GM12873 (cell line): ENCODE results near the gene NT5DC4.

Source experiments
- TF ChIP-seq, protein P1 (sequence below): IDR thresholded peaks from 2 replicates; pipeline ENCODE4 v1.5.1; 2012; ENCODE audit warnings: low read depth, mild to moderate bottlenecking, moderate library complexity, low read length, control low read depth; ENCODE audit not compliant: insufficient read depth; ENCODE audit errors: missing control alignments

Gene NT5DC4

GRCh38 chr2:112710956-112711750, 9.7 kb upstream of the NT5DC4 start:
- TF ChIP-seq, protein P1, sequence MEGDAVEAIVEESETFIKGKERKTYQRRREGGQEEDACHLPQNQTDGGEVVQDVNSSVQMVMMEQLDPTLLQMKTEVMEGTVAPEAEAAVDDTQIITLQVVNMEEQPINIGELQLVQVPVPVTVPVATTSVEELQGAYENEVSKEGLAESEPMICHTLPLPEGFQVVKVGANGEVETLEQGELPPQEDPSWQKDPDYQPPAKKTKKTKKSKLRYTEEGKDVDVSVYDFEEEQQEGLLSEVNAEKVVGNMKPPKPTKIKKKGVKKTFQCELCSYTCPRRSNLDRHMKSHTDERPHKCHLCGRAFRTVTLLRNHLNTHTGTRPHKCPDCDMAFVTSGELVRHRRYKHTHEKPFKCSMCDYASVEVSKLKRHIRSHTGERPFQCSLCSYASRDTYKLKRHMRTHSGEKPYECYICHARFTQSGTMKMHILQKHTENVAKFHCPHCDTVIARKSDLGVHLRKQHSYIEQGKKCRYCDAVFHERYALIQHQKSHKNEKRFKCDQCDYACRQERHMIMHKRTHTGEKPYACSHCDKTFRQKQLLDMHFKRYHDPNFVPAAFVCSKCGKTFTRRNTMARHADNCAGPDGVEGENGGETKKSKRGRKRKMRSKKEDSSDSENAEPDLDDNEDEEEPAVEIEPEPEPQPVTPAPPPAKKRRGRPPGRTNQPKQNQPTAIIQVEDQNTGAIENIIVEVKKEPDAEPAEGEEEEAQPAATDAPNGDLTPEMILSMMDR, result no peak

DNA sequence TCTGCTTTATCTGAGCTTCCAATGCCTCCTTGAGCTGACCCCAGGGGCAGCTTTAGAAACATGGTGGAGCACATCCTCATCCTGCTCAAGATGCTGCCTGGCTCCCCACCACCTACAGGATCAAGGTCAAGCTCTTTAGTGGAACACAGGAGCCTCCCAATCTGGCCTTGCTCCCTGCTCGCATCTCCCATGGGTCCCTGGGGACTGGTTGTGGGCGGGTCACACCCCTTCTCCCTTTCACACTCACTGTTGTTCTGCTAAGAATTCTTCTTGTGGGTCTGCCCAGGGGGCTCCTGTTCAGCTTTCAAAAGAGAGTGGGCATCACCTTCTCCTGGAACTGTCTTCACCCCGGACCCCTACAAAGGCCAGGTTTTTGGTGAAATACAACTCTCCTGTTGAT, 8.4 kb upstream of the NT5DC4 start:
- TF ChIP-seq, protein P1, result no peak

GRCh38 chr2:112712903-112713584, 7.8 kb upstream of the NT5DC4 start:
- TF ChIP-seq, protein P1, result no peak

DNA sequence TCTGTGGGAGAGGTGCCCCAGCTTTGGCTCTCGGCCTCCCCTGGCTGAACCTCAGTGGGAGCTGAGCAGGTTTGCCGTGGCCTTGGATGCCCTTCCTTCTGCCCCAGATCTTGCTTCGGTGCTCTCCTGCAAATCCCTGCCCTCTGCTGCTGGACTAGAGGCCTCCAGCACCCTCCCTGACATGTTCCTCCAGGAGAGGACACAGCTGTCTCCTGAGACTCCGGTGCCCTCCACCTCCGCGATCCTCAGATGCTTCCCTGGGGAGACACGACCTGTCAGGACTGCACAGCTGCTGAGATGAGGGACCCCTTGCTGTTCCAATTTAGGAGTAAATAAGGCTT, 7.3 kb upstream of the NT5DC4 start:
- TF ChIP-seq, protein P1, result no peak

GRCh38 chr2:112713926-112714325, 6.9 kb upstream of the NT5DC4 start:
- TF ChIP-seq, protein P1, result no peak

DNA sequence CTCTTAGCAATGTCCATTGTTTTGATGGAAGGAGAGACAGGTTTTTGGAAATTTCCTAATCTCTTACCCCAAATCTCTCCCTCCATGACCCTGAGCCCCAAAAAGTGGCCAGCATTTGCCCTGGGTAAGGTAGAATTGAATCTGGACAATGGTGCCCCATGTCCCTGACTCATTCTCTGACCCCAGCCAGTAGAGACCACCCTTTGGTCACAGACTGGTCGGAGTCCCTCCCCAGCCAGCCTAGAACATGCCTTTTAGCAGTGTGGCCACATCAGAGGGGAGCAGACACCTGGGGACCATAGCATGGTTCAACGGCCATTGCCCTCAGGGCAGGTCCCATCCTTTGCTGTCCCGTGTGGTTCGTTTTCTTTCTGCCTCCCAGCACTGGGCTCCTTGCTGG, 6.5 kb upstream of the NT5DC4 start:
- TF ChIP-seq, protein P1, result no peak

DNA sequence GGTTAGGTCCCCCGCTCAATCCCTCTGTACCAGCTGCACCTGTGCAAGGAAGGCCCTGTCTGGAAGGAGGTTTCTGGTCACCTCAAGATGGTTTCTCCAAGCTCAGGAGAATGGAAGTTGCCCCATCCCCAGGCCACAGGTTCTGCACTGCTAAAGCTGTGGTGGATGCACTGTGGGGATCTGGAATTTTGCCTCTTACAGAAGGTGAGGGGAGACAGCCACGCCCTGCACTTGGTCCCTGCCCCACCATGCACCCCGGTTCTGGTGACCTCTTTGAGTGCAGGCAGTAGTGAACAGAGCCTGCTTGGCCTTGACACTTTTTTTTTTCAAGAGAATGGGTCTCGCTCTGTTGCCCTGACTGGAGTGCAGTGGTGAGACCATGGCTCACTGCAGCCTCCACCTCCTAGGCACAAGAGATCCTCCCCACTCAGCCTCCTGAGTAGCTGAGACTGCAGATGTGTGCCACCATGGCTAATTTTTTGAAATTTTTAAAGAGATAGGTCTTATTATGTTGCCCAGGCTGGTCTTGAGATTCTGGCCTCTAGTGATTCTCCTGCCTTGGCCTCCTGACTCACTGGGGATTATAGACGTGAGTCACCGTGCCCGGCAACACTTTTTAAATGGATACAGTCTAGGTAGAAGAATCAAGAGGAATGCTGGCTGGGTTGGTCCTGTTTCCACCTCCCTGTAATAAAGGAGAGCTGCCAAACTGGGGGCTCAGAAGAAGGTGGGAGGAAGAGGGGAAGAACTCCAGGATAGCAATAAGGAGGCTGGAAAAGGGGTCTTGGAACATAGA, 5.8 kb upstream of the NT5DC4 start:
- TF ChIP-seq, protein P1, result no peak
